NCI-H446 (cell line): ENCODE measurements around the gene CT45A9.
"Not testable (repeated sequence)": the region's sequence is repeated elsewhere in the genome, so short reads cannot be mapped to it uniquely, and the experiment has no call there.

ENCODE experiments used
- DNase-seq, 2 experiments: peaks; one replicate each; lab custom pipeline; 2025; lab: John Stamatoyannopoulos, UW

Gene CT45A9

GRCh38 chrX:135871712-135872111, at the start of gene CT45A9:
Gene CT45A9, minus strand, starts transcription at chrX:135871812. Its CDS starts 3,751 bp downstream, at chrX:135868061.
- not testable (repeated sequence) for DNase-seq

GRCh38 chrX:135920516-135920915, 48.9 kb upstream of the CT45A9 start:
- DNase-seq, result not testable (repeated sequence)

GRCh38 chrX:135914404-135914803, 42.8 kb upstream of the CT45A9 start:
- DNase-seq, result no peak

GRCh38 chrX:135910251-135910650, 38.6 kb upstream of the CT45A9 start:
- no peak for DNase-seq

GRCh38 chrX:135893294-135893817, 21.7 kb upstream of the CT45A9 start, which contains the start of the genes CT45A10 and SAGE1:
Gene CT45A10, minus strand, starts transcription at chrX:135893444. Its CDS starts 8,100 bp downstream, at chrX:135885344.
Gene SAGE1, plus strand, starts transcription at chrX:135893716. Its CDS starts 2,527 bp downstream, at chrX:135896243.
- DNase-seq, result no peak

- DNase-seq, result no peak
Measured at GRCh38 chrX:135892781-135893180, 21.2 kb upstream of the CT45A9 start.

GRCh38 chrX:135890087-135890585, 18.5 kb upstream of the CT45A9 start:
- no peak for DNase-seq

GRCh38 chrX:135888976-135889375, 17.4 kb upstream of the CT45A9 start:
- peak in 1 of 2 experiments; percentile 40 for DNase-seq

- not testable (repeated sequence) for DNase-seq
Measured at GRCh38 chrX:135888230-135888629, 16.6 kb upstream of the CT45A9 start.

GRCh38 chrX:135882741-135883140, 11.1 kb upstream of the CT45A9 start:
- DNase-seq, result not testable (repeated sequence)

GRCh38 chrX:135854438-135854837, 17.2 kb downstream of the CT45A9 start, which contains the start of gene CT45A8:
Gene CT45A8, minus strand, starts transcription at chrX:135854538. Its CDS starts 3,755 bp downstream, at chrX:135850783.
- not testable (repeated sequence) for DNase-seq

GRCh38 chrX:135837180-135837579, 34.4 kb downstream of the CT45A9 start, which contains the start of gene CT45A7:
Gene CT45A7, minus strand, starts transcription at chrX:135837280. Its CDS starts 3,747 bp downstream, at chrX:135833533.
- DNase-seq, result not testable (repeated sequence)

- not testable (repeated sequence) for DNase-seq
Measured at GRCh38 chrX:135819912-135820311, 51.7 kb downstream of the CT45A9 start, which contains the start of gene CT45A2. Gene CT45A2, minus strand, starts transcription at chrX:135820012. Its CDS starts 3,747 bp downstream, at chrX:135816265.
